HG02885 (cell line): ENCODE data around the gene ACTA2.
"Not testable (repeated sequence)": the region's sequence is repeated elsewhere in the genome, so short reads cannot be mapped to it uniquely, and the experiment has no call there.

Experiments used
- ATAC-seq: cut with Tn5 transposase; IDR thresholded peaks from one replicate; pipeline ENCODE4 v1.9.1; 2021; ENCODE audit warnings: mild to moderate bottlenecking; ENCODE audit not compliant: unreplicated experiment, poor library complexity

Gene ACTA2

DNA sequence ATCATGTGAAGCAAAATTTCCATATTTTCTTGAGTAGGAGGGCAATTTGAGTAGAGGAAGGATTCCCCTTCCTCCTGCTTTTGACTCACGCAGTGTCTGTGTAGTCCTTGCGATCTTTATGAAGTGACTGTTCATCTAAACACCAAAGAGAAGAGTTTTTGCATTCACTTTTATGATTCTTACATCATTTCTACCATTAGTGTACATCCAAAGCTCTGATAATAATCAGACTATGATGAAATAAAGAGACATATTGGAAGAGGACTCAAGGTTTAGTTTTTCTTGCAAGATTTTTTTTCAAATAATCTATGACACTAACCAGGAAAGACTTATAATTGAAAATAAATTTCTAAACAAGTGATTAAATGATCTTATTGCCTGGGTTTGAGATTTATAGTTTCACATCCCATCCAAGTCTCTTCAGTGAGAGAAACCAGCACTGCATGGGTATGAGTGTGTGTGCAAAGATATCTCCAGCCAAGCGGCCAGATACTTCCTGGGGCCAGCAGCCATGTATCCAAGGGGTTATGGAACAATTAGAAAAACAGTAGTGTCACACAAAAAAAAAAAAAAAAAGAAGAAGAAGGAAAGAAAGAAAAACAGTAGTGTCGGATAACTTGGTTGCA is 2.0 kb upstream of the ACTA2 start:
- no peak for ATAC-seq

DNA sequence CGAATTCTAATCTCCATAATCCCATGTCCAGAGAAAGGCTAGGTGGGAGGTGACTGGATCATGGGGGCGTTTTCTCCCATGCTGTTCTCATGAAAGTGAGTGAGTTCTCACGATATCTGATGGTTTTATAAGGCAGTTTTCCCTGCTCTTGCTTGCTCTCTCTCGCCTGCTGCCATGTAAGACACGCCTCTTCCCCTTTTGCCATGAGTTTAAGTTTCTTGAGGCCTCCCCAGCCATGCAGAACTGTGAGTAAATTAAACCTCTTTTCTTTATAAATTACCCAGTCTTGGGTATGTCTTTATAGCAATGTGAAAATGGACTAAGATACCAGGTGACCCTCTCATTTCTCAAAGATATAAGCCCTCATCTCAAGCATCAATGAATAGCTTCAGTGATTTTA is 1.1 kb upstream of the ACTA2 start:
- ATAC-seq, result no peak

DNA sequence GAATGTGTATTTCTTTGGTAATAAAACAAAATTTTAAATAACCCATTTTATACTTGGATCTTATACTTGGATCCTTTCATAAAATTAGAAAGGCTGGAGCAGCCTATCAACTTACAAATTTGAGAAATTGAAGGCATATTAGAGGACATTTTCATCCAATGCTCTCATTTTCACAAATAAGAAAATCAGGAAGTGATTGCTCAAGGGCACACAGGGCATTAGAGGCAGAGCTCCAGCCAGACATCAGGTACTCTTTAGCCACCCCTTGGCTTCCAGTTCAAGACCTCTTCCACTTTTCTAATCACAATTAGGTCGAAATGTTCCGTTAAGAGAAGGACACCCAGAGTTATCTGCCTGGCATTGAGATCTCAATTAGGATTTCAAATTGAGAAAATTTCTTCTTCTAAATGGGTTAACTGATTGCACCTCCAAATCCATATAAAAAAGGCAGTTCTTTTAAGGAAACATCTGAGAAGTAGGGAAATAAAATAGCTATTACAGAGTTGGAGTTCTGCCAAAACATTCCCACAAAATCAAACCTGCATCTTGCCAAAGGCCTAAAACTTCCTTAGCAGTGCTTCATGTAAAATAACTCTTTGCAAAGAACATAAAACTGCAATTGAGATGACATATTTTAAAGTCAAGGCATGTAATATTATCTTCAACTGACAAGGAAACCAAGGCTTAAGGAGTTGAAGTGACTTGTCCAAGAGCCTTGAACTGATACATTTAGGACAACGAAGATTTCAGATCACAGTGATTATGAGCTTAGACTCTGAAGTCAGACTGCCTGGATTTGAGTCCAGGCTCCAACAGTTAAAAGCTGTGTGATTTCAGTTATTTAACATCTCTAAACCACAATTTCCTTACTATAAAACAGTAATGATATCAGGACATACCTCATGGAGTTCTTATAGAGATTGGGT is 2.4 kb downstream of the ACTA2 start:
- ATAC-seq, result no peak

DNA sequence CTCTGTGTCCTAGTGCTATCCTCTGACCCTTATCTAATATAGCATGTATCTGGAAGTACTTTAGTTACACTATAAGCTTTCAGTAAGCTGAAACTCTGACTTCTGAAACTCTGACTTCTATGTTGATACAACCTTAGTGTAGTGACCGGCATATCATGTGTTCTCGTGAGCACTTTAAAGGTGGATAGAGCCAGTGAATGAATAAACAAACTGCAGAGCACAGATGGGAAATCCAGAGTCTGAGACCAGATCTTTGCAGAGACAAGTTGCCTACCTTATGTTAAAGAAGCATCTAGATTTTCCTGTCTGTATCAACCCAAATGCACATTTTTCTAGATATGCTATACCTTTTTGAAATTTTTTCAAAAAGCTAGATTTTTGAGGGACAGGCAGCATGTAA is 3.5 kb downstream of the ACTA2 start:
- no peak for ATAC-seq

DNA sequence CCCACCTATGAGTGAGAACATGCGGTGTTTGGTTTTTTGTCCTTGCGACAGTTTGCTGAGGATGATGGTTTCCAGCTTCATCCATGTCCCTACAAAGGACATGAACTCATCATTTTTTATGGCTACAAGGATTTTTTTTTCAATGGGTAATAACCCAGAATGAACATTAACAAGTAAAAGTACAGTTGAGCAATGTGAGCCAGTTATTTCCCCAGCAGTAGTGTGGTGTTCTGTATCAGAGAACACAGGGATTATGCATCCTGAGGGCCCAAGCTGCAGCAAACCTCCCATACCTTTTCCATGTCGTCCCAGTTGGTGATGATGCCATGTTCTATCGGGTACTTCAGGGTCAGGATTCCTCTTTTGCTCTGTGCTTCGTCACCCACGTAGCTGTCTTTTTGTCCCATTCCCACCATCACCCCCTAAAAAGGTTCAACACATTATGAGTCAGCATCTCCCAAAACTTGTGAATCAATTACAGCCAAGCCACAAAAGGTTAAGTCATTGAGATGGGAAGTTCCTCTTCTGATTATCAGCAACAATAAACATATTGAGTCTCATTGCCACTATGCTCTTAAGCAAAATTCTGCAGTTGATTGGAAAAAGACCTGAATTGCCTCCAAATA is 5.5 kb downstream of the ACTA2 start:
- no peak for ATAC-seq

DNA sequence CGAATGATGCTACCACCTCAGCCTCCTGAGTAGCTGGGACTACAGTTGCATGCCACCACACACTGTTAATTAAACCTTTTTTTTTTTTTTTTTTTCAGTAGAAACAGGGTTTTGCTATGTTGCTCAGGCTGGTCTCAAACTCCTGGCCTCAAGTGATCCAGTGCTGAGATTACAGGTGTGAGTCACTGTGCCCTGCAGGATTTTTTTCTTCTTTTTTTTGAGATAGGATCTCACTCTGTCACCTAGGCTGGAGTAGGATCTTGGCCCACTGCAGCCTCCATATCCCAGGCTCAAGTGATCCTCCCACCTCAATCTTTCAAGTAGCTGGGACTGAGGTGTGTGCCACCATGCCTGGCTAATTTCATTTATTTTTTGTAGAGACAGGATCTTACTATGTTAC is 6.4 kb downstream of the ACTA2 start:
- ATAC-seq, result no peak

DNA sequence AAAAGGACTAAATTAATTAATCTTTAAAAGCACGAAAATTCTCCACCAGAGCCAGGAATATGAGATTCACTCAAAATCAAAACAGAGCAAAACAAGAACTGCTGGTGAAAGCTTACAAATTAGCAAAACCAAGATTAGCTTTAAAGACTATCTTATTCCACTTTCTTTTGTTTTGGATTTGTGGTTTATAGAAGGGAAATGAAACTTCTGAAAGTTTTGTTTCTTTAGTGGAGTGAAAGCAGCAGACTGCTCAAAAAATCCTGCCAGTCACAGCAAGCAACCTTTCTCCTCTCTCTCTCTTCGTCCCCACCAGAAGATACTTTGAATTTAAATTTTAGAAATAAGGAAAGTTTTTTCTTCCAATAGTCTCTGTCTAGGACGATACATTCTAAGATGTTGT is 7.8 kb downstream of the ACTA2 start:
- peak; percentile 51 for ATAC-seq

DNA sequence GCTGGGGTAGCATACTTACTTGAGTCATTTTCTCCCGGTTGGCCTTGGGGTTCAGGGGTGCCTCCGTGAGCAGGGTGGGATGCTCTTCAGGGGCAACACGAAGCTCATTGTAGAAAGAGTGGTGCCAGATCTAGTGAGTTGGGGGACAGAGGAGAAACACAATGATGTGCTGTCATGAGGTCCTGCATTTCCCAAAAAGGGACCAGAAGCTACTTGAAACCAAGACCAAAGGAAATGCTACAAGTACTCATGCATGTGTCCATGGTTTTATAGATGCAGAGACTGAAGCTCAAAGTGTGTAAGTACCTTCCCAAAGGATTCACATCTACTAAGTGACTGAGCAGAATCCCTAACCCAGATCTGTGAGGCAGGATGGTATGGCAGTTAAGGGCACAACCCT is 8.8 kb downstream of the ACTA2 start:
- no peak for ATAC-seq

DNA sequence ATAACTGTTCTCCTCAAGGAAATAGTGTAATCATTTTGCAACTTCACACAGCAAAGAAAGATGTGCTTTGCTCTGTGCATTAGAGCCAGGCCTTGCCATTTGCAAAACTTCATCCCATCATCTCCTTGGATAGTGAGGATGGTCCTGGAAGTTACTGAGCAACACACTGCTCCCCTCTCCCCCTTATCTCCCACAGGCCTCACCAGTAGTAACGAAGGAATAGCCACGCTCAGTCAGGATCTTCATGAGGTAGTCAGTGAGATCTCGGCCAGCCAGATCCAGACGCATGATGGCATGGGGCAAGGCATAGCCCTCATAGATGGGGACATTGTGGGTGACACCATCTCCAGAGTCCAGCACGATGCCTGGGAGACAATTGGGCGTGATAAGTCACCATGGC is 11.5 kb downstream of the ACTA2 start:
- no peak for ATAC-seq

DNA sequence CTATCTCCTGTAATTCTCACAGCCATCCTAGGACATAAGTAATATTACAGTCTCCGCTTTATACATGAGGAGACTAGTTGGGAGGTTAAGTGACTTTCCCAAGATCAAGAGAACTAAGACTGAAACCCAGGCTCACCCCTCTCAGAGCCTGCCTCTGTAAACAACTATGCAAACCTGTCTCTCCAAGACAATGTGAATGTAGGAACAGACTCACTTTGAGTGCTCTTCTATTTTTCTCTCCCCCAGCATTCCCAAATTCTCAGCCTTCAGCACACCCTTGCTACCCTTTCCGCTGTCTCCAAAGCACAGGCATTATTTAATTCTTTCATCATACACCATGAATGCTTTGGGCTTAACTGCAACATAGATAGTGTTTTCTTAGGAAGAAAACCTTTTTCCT is 13.6 kb downstream of the ACTA2 start:
- no peak for ATAC-seq

DNA sequence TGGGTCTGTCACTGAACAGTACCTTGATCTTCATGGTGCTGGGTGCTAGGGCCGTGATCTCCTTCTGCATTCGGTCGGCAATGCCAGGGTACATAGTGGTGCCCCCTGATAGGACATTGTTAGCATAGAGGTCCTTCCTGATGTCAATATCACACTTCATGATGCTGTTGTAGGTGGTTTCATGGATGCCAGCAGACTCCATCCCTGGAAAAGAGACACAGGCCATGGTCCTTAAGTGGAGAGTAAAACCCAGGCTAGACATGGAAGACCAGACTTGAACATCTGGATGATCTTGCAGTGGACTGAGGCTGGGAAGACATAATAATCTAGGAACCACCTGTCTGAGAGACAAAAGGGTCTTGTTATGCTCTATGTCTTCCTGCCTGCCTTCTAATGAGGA is 14.5 kb downstream of the ACTA2 start:
- ATAC-seq, result no peak

DNA sequence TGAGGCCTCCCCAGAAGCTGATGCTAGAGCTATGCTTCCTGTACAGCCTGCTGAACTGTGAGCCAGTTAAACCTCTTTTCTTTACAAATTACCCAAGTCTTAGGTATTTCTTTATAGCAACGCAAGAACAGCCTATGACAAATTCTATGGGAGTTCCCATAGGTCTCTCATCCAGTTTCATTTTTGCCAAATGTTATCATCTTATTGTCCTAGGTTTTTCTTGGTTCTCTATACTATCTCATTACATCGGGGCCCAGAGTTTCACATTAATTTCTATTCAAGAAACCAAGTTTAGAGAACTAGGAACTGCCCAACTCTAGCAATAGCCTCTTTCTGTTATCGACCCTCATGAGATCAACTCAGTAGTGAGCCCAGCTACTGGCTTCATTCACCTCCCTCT is 15.9 kb downstream of the ACTA2 start:
- no peak for ATAC-seq

DNA sequence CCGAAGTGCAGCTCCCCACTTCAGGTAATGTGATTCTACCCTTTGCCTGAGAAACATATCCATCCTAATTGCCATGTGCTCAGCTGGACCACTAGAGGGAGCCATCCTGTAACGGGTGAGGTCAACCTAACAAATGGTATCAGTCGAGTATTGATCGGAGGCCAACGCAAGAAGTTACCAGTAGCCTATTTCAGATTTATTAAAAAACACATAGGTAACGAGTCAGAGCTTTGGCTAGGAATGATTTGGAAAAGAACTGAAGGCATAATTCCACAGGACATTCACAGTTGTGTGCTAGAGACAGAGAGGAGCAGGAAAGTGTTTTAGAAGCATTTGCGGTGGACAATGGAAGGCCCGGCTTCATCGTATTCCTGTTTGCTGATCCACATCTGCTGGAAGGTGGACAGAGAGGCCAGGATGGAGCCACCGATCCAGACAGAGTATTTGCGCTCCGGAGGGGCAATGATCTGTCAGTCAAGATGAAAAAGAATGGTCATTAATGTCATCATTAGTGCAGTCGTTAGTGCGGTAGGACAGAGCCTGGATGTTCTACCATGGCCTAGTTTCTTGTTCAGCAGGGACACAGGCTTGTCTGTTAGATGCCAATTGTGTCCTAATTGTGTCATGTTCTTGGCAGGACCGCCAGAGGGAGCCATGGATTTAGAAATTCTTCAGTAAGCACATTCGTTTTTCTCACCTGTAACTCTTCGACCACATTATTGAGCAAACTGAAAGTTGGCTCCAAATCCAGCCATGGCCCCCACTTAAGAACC is 17.5 kb downstream of the ACTA2 start:
- peak; percentile 42 for ATAC-seq

DNA sequence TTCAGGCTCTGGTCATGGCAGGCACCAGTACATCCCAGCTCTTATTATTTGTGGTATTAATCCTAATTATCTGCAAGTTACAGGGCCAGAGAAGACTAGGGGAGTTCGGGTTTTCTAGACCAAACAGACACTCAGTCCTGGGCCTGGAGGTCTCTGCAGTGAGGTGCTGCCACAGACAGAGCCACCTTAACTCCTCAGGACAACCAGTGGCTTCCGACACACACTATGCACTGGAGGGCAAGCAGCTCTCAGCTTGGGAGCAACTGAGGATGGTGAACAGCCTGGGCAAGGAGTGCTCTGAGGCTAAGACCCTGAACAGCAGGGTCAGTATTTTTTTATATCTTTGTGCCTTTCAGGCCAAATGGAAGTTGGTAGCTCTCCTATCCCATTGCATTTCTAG is 19.0 kb downstream of the ACTA2 start:
- ATAC-seq, result no peak

DNA sequence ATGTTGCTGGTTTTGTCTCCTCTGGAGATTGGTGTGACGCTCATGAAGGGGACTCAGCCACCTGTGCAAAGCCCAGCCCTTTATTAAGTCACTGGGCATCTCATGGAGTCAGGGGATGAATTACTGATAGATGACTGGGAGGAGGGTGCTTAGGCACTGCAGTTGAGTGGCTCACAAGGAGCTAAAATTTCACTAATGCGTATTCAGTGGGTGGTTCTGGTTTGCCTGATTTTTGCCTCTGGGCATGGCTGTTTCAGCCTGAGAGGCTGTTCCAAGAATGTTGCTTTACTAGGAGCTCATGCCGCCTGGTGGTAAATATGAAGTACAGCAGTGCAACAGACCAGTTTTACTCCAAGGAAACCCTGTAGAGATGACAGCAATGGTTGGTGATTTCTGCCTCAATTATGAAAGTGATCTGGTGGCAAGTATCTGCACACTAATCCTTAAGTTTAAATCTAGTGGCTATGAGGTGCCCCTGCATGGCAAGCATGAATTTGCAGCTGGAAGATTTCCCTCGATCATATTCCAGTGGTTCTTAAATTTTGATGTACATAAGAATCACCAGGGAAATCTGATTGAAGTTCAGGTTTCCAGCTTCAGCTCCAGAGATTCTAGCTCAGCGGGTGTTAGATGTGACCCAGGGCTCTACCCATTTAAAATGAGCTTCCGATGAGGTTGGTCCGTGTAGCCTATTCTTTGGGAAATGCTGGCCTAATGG is 19.9 kb downstream of the ACTA2 start:
- peak; percentile 69 for ATAC-seq

DNA sequence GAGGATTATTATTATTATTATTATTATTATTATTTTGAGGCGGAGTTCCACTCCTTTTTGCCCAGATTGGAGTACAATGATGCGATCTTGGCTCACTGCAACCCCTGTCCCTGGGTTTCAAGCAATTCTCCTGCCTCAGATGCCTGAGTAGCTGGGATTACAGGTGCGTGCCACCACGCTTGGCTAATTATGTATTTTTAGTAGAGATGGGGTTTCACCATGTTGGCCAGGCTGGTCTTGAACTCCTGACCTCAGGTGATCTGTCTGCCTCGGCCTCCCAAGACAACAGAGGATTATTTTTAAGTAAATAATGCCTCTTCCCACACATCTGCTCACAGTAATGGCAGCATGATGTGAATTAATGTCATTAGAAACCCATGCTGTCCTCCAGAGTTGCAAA is 20.5 kb downstream of the ACTA2 start:
- not testable (repeated sequence) for ATAC-seq

DNA sequence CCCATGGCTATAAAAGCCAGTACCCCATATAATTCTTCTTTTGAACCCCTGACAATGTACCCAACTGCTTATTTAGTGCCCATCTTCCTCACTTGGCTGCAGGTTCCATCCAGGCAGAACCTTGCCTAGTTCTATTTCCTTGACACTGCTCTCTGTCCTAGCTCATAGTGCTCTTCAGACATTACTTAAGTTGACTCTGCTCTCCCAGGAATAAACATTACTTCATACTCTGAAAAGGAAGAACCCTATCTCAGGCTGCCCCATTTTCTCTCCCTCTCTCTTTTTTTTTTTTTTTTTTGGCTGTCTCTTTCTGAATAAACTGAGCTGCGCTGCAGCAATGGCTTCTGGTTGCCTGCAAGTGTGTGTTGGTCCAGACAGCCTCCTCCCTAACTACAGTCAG is 21.0 kb downstream of the ACTA2 start:
- ATAC-seq, result no peak

DNA sequence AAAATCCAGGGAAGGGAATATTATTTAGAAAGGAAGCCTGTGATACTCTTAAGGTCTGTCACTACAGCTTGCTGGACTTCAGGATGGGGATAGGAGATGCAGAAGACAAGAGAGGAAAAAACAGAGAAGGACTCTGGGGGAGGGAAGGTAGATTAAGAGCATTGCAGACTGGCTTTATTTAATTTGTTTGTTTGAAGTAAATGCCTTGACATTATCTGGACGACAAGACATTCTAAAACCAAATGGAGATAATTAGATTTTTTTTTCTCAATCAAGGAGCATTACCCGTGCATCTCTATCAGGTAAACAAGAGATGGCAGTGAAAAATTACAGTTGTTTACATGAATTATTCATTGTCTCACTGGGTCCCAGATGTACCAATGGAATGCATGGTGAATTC is 24.3 kb downstream of the ACTA2 start:
- no peak for ATAC-seq

DNA sequence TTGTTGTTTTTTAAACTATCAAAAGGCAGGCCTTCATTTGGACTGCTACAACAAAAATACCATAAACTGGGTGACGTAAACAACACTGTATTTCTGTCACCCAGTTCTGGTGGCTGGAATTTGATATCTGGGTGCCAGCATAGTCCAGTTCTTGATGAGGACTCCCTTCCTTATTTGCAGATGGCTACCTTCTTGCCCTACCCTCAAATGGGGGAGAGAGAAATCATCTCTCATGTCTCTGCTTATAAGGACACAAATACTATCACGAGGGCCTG is 25.2 kb downstream of the ACTA2 start:
- ATAC-seq, result no peak
